Measurements from ENCODE around the gene NANS. TPM values are rescaled to one million over a fixed set of nuclear protein-coding genes. Genes with fewer than 3 reads are reported as not detected.

Gene NANS
- polyA plus RNA-seq, 1 donor from 2014 or later, result 16.9 TPM

DNA sequence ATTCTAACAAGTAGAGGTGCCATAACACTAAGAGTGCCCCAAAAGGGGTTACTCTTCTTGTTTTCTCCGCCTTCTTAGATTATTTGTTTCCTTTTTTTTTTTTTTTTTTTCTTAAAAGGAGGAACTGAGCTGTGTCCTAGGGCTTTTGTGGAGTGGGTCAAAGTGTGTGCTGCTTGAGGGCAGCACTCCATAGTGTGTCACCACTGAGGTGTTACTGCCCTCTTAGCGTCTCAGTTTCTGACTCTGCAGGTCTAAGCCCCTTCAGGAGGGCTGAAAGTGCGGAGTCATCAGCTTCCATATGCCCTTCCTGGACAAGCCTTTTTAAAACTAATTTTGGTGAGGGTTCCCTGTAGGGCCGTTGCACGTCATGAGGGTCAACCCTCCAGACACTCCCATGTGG lies 12.6 kb upstream of the NANS start:
- no peaks in the 10 kb centered on the region for H3K79me2 ChIP-seq (replicated peaks; ENCODE audit: insufficient read depth, low read length)
- H3K9ac ChIP-seq (ENCODE audit: low read length), result no peak overlapping the region
- no peak overlapping the region for H3K4me2 ChIP-seq (ENCODE audit: low read length)
- no peak overlapping the region for H2AFZ ChIP-seq (ENCODE audit: low read depth, low read length)
- TF ChIP-seq EZH2 (IDR thresholded peaks at IDR 0.05; ENCODE audit: borderline replicate concordance, insufficient read depth, low read length, poor library complexity, severe bottlenecking), result no peak
- TF ChIP-seq, protein P1, sequence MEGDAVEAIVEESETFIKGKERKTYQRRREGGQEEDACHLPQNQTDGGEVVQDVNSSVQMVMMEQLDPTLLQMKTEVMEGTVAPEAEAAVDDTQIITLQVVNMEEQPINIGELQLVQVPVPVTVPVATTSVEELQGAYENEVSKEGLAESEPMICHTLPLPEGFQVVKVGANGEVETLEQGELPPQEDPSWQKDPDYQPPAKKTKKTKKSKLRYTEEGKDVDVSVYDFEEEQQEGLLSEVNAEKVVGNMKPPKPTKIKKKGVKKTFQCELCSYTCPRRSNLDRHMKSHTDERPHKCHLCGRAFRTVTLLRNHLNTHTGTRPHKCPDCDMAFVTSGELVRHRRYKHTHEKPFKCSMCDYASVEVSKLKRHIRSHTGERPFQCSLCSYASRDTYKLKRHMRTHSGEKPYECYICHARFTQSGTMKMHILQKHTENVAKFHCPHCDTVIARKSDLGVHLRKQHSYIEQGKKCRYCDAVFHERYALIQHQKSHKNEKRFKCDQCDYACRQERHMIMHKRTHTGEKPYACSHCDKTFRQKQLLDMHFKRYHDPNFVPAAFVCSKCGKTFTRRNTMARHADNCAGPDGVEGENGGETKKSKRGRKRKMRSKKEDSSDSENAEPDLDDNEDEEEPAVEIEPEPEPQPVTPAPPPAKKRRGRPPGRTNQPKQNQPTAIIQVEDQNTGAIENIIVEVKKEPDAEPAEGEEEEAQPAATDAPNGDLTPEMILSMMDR (IDR thresholded peaks at IDR 0.05; ENCODE audit: poor library complexity, severe bottlenecking), result no peak
- TF ChIP-seq EP300 (conservative IDR thresholded peaks at IDR 0.05; ENCODE audit: poor library complexity, severe bottlenecking), result no peak
- no peak for TF ChIP-seq RAD21 (conservative IDR thresholded peaks at IDR 0.05)
- TF ChIP-seq POLR2AphosphoS5 (IDR thresholded peaks at IDR 0.05), result no peak
- TF ChIP-seq, protein P2, sequence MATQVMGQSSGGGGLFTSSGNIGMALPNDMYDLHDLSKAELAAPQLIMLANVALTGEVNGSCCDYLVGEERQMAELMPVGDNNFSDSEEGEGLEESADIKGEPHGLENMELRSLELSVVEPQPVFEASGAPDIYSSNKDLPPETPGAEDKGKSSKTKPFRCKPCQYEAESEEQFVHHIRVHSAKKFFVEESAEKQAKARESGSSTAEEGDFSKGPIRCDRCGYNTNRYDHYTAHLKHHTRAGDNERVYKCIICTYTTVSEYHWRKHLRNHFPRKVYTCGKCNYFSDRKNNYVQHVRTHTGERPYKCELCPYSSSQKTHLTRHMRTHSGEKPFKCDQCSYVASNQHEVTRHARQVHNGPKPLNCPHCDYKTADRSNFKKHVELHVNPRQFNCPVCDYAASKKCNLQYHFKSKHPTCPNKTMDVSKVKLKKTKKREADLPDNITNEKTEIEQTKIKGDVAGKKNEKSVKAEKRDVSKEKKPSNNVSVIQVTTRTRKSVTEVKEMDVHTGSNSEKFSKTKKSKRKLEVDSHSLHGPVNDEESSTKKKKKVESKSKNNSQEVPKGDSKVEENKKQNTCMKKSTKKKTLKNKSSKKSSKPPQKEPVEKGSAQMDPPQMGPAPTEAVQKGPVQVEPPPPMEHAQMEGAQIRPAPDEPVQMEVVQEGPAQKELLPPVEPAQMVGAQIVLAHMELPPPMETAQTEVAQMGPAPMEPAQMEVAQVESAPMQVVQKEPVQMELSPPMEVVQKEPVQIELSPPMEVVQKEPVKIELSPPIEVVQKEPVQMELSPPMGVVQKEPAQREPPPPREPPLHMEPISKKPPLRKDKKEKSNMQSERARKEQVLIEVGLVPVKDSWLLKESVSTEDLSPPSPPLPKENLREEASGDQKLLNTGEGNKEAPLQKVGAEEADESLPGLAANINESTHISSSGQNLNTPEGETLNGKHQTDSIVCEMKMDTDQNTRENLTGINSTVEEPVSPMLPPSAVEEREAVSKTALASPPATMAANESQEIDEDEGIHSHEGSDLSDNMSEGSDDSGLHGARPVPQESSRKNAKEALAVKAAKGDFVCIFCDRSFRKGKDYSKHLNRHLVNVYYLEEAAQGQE (IDR thresholded peaks at IDR 0.05; ENCODE audit: borderline replicate concordance), result no peak
- TF ChIP-seq TAF1 (IDR thresholded peaks at IDR 0.05; ENCODE audit: low read depth), result no peak
- TF ChIP-seq SMC3 (conservative IDR thresholded peaks at IDR 0.05; ENCODE audit: poor library complexity), result no peak
- TF ChIP-seq MXI1 (conservative IDR thresholded peaks at IDR 0.05; ENCODE audit: poor library complexity, severe bottlenecking), result no peak
- no peaks in the 10 kb centered on the region for H3K27me3 ChIP-seq (ENCODE audit: insufficient read depth, low read depth, low read length)
- no peaks in the 10 kb centered on the region for H3F3A ChIP-seq (ENCODE audit: insufficient read depth, low read length, poor library complexity, severe bottlenecking)
- no peak overlapping the region for H3K27ac ChIP-seq (ENCODE audit: low read length)
- H3K9me2 ChIP-seq (ENCODE audit: insufficient read depth, low read length), result no peaks in the 10 kb centered on the region
- no peaks in the 10 kb centered on the region for H3K9me3 ChIP-seq (ENCODE audit: low read length)
- H4K20me1 ChIP-seq (ENCODE audit: insufficient read depth), result no peaks in the 10 kb centered on the region
- no peak overlapping the region for H3K4me3 ChIP-seq (ENCODE audit: low read length)
- no peaks in the 10 kb centered on the region for H3K36me3 ChIP-seq (ENCODE audit: insufficient read depth, low read length)

DNA sequence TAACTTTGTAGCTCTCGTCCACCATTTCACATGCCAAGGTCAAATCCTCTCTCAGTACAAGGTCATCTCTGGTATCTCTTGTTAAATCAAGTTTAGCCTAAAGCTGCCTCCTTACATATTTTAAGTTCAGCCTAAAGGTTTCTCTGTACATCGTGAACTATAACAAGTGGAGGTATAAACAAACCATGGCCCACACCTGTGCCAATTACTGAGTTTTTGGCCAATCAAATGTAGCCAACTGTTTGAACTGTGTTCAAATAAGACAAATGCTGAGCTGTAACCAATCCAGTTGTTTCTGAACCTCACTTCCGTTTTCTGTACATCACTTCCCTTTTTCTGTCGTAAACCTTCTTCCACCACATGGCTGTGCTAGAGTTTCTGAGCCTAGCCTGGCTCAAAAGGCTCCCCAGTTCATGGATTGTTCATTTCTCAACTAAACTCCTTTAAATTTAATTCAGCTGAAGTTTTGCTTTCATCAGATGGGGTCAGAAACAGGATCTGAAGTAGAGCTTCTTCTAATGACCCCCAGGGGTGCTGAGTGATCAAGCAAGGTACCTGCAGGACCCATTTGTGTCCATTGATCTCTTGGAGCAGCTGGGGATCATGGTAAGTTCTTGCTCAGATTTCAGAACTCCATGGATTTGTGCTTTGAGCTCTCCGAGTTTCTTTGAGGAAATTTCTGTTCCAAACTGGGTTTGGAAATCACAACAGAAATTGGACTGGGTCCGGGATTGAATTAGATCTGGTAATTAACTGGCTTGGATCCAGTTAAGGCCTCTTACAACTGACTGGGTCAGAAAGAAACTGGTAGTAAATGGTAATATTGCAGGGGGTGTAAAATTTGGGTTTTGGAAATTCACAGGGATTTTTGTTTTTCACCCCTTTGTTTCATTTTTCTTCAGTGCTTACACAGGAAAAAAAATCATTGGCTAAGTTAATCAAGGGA lies 11.0 kb upstream of the NANS start:
- Histone ChIP-seq H3K9ac (ENCODE audit: low read length) (no peak overlapping the region), H2AFZ (ENCODE audit: low read depth, low read length) (no peak overlapping the region), H3F3A (ENCODE audit: insufficient read depth, low read length, poor library complexity, severe bottlenecking) (no peaks in the 10 kb centered on the region), H3K4me3 (ENCODE audit: low read length) (no peak overlapping the region), H3K9me3 (ENCODE audit: low read length) (no peaks in the 10 kb centered on the region), H3K79me2 (replicated peaks; ENCODE audit: insufficient read depth, low read length) (no peaks in the 10 kb centered on the region), H3K36me3 (ENCODE audit: insufficient read depth, low read length) (no peaks in the 10 kb centered on the region), H3K9me2 (ENCODE audit: insufficient read depth, low read length) (no peaks in the 10 kb centered on the region), H3K27me3 (ENCODE audit: insufficient read depth, low read depth, low read length) (no peaks in the 10 kb centered on the region), H4K20me1 (ENCODE audit: insufficient read depth) (no peaks in the 10 kb centered on the region), H3K4me2 (ENCODE audit: low read length) (no peak overlapping the region), H3K27ac (ENCODE audit: low read length) (no peak overlapping the region)
- TF ChIP-seq, protein P2 (IDR thresholded peaks at IDR 0.05; ENCODE audit: borderline replicate concordance), result no peak
- no peak for TF ChIP-seq POLR2AphosphoS5 (IDR thresholded peaks at IDR 0.05)
- TF ChIP-seq SMC3 (conservative IDR thresholded peaks at IDR 0.05; ENCODE audit: poor library complexity), result no peak
- TF ChIP-seq EP300 (conservative IDR thresholded peaks at IDR 0.05; ENCODE audit: poor library complexity, severe bottlenecking), result no peak
- TF ChIP-seq EZH2 (IDR thresholded peaks at IDR 0.05; ENCODE audit: borderline replicate concordance, insufficient read depth, low read length, poor library complexity, severe bottlenecking), result no peak
- TF ChIP-seq MXI1 (conservative IDR thresholded peaks at IDR 0.05; ENCODE audit: poor library complexity, severe bottlenecking), result no peak
- no peak for TF ChIP-seq TAF1 (IDR thresholded peaks at IDR 0.05; ENCODE audit: low read depth)
- TF ChIP-seq RAD21 (conservative IDR thresholded peaks at IDR 0.05), result no peak
- TF ChIP-seq, protein P1 (IDR thresholded peaks at IDR 0.05; ENCODE audit: poor library complexity, severe bottlenecking), result no peak
